GM21528 (cell line): Measurements from ENCODE around the gene SARS1.

ENCODE experiments used
- ATAC-seq: cut with Tn5 transposase; IDR thresholded peaks from one replicate; pipeline ENCODE4 v1.9.1; 2021; ENCODE audit warnings: mild to moderate bottlenecking, moderate library complexity; ENCODE audit not compliant: unreplicated experiment, low FRiP score

SARS1 gene

GRCh38 chr1:109248444-109248796 lies 34.7 kb downstream of the SARS1 start:
- ATAC-seq, result no peak

- ATAC-seq, result peak; percentile 76
Measured at GRCh38 chr1:109248797-109249629, 35.3 kb downstream of the SARS1 start, which contains the start of gene CELSR2. TSS of gene CELSR2 (plus strand) at chr1:109249539. CDS start at chr1:109250080, 541 bp downstream.

DNA sequence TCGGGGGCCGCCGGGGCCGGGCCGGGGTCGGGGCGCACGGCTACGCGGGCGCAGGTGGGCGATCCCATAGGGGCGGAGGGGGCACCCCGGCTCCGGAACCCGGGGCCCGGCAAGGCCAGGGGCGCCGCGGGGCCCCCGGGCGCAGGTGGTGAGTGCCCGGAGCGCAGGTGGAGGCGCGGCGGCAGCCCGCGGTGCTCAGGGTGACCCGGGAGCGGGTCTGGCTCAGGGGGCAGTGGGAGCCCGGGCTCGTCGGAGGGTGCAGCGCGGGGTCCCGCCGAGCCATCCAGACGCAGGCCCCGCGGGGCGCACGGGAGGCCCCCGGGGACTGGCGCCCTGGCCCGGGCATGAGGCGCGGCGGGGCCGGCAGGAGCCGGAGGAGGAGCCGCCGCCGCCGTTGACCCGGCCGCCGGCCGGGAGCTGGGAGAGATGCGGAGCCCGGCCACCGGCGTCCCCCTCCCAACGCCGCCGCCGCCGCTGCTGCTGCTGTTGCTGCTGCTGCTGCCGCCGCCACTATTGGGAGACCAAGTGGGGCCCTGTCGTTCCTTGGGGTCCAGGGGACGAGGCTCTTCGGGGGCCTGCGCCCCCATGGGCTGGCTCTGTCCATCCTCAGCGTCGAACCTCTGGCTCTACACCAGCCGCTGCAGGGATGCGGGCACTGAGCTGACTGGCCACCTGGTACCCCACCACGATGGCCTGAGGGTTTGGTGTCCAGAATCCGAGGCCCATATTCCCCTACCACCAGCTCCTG lies 36.1 kb downstream of the SARS1 start:
- peak; percentile 41 for ATAC-seq

DNA sequence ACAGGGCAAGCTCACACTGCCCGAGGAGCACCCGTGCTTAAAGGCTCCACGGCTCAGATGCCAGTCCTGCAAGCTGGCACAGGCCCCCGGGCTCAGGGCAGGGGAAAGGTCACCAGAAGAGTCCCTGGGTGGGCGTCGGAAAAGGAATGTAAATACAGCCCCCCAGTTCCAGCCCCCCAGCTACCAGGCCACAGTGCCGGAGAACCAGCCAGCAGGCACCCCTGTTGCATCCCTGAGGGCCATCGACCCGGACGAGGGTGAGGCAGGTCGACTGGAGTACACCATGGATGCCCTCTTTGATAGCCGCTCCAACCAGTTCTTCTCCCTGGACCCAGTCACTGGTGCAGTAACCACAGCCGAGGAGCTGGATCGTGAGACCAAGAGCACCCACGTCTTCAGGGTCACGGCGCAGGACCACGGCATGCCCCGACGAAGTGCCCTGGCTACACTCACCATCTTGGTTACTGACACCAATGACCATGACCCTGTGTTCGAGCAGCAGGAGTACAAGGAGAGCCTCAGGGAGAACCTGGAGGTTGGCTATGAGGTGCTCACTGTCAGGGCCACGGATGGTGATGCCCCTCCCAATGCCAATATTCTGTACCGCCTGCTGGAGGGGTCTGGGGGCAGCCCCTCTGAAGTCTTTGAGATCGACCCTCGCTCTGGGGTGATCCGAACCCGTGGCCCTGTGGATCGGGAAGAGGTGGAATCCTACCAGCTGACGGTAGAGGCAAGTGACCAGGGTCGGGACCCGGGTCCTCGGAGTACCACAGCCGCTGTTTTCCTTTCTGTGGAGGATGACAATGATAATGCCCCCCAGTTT lies 36.9 kb downstream of the SARS1 start:
- no peak for ATAC-seq

DNA sequence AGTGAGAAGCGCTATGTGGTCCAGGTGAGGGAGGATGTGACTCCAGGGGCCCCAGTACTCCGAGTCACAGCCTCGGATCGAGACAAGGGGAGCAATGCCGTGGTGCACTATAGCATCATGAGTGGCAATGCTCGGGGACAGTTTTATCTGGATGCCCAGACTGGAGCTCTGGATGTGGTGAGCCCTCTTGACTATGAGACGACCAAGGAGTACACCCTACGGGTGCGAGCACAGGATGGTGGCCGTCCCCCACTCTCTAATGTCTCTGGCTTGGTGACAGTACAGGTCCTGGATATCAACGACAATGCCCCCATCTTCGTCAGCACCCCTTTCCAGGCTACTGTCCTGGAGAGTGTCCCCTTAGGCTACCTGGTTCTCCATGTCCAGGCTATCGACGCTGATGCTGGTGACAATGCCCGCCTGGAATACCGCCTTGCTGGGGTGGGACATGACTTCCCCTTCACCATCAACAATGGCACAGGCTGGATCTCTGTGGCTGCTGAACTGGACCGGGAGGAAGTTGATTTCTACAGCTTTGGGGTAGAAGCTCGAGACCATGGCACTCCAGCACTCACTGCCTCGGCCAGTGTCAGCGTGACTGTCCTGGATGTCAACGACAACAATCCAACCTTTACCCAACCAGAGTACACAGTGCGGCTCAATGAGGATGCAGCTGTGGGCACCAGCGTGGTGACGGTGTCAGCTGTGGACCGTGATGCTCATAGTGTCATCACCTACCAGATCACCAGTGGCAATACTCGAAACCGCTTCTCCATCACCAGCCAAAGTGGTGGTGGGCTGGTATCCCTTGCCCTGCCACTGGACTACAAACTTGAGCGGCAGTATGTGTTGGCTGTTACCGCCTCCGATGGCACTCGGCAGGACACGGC lies 37.8 kb downstream of the SARS1 start:
- ATAC-seq, result no peak

- ATAC-seq, result no peak
Measured at GRCh38 chr1:109252167-109252892, 38.6 kb downstream of the SARS1 start.

- no peak for ATAC-seq
Measured at GRCh38 chr1:109252893-109253802, 39.4 kb downstream of the SARS1 start.

DNA sequence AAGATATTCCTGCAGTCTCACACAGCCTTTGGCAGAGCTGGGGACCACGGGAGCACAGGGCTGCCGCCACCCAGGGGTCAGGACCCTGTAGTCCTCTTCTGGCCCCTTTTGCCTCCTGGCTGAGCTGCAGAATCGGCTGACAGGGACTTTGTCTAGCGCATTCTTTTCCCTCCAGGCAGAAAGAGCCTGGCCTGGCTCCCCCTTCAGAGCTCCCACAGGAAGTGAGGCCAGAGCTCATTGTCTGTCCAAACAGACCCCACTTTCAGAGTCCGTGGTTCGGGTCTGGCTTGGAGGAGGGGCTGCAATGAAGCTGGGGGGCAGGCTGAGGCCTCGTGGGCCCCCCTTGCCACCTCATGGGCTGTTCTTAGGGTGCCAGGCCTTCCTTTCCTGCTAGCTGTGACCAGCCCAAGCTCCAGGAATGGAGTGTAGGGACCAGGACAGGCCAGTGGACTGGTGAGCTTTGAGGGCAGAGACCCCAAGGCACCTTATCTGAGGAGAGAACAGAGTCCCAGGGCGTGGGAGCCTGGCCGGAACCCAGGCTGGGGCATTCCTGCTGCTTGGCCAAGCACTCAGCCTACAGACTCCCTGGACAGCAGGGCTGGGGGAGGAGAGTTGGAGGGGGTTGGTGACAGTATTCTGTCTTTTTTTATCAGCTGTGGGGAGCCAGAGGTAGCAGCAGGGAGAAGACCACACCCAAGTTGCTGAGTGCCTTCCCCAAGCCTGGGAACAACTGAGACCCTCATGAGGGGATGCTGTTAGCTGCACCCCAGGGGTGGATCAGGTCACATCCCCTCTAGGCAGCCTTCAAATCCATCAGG lies 40.3 kb downstream of the SARS1 start:
- no peak for ATAC-seq

- ATAC-seq, result no peak
Measured at GRCh38 chr1:109254621-109255096, 40.9 kb downstream of the SARS1 start.

- no peak for ATAC-seq
Measured at GRCh38 chr1:109255097-109255651, 41.5 kb downstream of the SARS1 start.

DNA sequence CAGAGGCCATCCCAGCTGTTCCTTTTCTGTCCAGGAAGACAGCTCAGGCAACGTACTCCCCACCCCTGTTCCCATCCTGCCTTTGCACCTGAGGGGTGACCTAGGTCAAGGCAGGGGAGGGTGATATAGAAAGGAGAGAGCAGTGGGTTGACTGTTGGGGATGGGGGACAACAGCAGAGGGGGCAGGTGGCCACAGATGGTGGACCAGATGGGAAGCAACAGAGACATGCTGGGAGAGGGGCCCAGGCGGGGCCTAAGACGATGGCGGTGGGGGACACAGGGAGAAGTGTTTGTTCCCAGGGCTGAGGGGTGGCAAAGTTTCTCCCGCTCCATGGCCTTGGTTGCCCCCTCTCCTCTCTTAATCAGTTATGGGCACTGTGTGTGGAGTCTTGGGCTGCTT lies 42.0 kb downstream of the SARS1 start:
- ATAC-seq, result no peak

DNA sequence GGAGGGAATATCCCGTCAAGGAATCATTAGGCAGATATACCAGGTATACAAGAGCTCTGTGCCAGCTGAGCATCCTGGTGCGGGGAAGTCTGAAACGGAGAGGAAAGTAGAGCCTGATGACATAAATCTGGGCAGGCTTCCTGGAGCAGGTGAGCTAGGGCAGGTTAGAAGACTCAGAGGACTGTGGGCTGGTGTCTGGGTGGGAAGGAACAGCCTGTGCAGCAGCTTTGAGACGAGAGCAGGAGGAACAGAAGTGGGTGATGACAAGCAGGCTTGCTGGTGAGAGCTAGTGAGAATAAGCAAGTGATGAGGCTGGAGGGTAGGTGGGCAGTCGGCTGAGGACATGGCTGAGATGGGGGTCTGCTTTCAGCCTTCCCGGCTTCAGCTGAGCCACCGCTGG lies 42.4 kb downstream of the SARS1 start:
- no peak for ATAC-seq

GRCh38 chr1:109256971-109257681 lies 43.4 kb downstream of the SARS1 start:
- ATAC-seq, result no peak

DNA sequence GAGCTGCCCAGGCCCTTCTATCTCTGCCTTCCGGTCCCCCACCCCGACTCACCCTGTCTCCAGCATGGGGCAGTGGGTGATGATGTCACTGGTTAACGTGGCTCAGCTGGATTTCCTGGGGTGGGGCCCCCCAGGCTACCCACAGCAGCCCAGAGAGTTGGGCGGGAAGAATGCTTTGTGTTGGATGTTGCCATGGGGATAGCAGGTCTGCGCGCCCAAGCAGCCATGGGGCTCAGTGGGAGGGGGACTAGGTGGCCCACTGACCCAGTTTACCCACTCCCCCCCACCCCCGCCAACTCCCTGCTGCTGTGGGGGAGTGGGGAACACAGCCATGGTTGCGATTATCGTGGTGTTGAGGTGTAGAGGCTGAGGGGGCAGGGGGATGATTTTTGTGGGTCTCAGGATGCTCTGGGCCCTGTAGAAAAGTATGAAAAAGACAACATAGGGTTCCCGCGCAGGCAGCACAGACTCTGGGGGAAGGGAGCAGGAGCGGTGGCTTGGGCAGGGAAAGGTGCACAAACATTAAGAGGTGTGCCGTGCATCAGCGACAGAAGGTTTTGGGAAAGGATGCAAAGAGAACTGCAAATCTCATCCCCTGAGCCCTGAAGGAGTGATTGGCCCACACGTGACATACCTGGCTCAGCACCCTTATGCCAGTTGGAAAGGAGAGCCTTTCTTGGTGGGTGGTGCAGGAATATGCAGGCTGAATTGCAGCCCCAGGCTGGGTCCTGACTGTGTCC lies 44.1 kb downstream of the SARS1 start:
- ATAC-seq, result no peak
